GM23248 (cell line): ENCODE measurements around the gene CD3D.

Experiments
- EZH2 ChIP-seq: fragments of 200-600 bp; sonication (generic); IDR thresholded peaks from 2 replicates; pipeline ENCODE4 v1.6.1; 2018; ENCODE audit warnings: antibody characterized with exemption, mild to moderate bottlenecking; ENCODE audit not compliant: insufficient read depth, poor library complexity, severe bottlenecking
- EZH2phosphoT487 ChIP-seq: fragments of 200-600 bp; sonication (generic); IDR thresholded peaks from 2 replicates; pipeline ENCODE4 v1.6.1; 2018; ENCODE audit warnings: antibody characterized with exemption, moderate library complexity, mild to moderate bottlenecking, low read depth; ENCODE audit not compliant: insufficient read depth

DNA sequence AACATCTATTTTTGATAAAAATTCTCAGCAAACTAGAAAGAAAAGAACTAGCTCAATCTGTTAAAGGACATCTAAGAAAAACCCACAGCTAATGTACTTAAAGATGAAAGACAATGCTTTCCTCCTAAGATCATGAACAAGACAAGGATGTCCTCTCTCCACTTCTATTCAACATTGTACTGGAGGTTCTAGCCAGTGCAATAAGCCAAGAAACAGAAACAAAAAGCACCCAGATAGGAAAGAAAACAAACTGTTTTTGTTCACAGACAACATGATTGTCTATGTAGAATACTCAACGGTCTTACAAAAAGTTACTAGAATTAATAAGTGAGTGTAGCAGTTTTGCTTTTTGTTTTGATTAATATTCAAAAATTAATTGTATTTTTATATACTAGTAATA is 7.8 kb downstream of the CD3D start:
- no peak for TF ChIP-seq EZH2
- TF ChIP-seq EZH2phosphoT487 = no peak
